Ammon's horn (tissue), 1 donor: ENCODE data around the gene GRN.
"Not testable (repeated sequence)": the region's sequence is repeated elsewhere in the genome, so short reads cannot be mapped to it uniquely, and the experiment has no call there.

Experiments used
- DNase-seq: peaks from one replicate; pipeline ENCODE4 v3.0.0-alpha.2; 2016; ENCODE audit warnings: low spot score

The GRN gene

DNA sequence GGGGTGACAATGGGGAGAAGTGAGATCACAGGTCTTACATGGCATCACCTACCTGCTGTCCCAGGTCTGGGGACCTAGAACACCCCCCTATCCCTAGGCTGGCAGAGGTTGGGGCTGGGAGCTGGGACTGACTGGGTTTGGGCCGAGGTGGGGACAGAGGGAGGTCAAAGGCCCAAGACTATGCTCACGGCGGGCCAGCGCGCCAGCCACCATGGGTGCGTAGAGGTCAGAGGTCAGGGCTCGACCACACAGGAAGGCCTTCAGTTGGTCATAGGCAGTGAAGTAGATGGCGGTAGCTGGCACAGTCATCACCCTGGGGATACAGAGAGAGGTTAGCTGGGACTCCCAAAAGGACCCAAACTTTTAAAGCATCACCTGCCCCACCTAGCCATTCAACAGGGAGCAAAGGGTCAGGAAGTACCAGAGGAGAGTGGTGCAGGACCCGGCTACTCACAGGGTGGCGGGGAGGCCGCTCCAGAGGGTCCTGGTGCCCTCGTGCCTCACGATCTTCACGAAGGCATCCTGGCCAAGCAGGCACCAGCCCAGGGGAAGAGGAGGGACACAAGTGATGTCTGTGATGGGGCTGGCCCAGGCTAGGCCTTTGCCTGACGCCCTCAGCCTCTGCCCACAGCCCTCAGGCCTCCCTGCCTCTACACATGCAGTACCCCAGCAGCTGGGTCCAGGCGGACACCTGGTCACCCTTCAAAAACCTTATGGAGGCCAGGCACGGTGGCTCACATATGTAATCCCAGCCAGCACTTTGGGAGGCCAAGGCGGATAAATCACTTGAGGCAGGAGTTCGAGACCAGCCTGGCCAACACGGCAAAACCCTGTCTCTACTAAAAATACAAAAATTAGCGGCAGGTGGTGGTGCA lies 23.6 kb upstream of the GRN start:
- DNase-seq, result no peak

DNA sequence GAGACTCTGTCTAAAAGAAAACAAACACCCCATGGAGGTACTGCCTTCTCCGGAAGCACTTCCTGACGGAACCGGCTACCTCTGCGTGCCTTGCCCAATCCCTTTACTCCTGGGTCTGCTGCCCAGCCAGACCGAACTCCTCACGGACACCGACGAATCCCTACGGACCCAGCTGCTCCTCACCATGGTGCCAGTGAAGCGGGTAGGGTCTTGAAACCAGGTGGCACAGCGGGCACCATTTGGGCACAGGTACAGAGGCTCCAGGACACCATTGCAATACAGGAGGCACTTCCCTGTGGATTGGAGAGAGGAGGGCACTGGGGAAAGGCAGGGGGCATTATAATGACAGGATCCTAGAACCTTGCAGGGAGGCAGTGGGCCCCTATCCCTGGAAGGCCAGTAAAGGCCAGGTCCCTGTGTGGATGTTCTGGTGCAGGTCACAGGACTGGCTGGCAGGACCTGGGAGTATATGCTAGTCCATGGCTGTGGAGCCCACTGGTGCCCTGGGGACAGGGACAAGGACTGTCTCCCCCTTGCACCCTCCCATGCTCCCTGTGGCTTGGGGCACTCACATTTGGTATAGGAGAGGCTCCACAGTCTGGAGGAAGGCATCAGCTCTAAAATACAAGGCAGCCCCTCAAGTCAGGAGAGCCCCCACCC lies 22.7 kb upstream of the GRN start:
- no peak for DNase-seq

DNA sequence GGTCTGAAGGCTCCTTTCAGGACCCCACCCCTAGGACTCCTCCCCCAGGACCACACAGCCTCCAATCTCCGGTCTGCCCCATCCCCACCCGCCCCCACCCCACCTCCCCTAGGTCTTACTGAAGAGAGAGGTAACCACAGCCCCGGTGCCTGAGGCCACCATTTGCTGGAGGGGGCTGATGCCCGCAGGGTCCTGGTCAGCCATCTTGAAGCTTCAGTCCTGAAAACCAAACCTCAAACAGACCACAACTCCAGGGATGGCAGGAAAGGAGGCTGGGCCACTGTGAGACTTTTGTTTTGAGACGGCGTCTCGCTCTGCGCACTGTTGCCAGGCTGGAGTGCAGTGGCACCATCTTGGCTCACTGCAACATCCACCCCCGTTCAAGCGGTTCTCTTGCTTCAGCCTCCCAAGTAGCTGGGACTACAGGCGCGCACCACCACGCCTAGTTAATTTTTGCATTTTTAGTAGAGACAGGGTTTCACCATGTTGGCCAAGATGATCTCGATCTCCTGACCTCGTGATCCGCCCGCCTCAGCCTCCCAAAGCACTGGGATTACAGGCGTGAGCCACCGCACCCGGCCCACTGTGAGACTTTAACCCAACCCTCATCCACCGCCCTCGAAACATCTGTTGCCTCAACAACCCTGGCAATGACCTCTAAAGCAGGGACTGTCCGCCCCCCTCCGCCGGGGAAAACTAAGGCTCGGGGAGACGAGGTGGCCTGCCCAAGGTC lies 21.6 kb upstream of the GRN start:
- DNase-seq, result no peak

DNA sequence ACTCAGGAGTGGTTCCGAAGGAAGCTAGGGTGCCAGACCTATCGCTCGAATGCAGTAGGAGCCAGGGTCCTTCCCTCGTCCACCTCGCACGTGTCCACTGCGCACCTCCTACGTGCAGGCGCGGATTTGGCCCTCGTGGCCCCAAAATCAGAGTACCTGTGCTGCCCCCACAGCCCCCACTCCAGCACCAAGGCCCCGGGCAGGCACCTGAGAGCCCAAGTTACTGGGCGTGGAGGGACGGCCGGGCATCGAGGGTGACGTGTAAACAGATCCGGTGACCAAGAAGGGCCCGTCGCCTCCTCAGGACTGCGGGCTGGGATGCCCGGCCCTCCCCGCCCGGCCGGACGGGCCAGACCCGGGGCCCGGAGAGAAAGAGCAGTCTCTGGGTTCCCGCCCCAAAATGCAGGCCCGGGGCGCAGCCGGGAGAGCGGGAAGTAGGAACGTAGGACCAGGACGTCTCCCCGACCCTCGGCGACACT lies 21.0 kb upstream of the GRN start:
- no peak for DNase-seq

DNA sequence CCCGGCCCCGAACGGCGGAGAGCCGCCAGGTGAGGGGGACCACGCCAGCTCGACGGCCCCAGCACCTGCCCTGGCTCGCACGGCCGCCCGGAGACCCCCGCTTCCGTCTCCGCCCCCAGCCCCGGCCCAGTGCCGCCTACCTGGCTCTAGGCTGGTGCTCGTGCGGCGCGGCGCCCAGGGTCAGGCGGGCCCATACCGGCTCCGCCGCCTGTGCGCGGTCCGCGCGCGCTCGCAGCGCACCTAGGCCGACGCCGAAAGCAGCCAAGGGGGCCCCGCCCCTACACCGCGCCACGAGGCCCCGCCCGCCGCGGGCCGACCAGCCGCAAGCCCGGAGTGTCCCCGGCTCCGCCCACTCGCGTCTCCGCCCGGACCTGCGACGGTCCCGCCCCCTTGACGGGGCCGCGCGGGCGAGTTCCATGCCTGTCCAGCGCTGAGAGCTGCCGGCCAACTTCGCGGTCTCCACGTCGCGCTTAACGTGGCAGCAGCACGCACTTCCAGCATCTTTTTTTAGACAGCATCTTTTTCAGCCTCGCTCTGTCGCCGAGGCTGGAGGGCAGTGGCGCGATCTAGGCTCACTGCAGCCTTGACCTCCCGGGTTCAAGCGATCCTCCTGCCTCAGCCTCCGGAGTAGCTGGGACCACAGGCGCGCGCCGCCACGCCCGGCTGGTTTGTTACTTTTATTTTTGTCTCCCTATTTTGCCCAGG lies 20.4 kb upstream of the GRN start, which contains the start of gene SLC25A39:
TSS of gene SLC25A39 (minus strand) at position 253 of the 705 bp plus-strand sequence. CDS start 1,261 bp downstream, outside the sequence.
- peak; percentile 94 for DNase-seq

DNA sequence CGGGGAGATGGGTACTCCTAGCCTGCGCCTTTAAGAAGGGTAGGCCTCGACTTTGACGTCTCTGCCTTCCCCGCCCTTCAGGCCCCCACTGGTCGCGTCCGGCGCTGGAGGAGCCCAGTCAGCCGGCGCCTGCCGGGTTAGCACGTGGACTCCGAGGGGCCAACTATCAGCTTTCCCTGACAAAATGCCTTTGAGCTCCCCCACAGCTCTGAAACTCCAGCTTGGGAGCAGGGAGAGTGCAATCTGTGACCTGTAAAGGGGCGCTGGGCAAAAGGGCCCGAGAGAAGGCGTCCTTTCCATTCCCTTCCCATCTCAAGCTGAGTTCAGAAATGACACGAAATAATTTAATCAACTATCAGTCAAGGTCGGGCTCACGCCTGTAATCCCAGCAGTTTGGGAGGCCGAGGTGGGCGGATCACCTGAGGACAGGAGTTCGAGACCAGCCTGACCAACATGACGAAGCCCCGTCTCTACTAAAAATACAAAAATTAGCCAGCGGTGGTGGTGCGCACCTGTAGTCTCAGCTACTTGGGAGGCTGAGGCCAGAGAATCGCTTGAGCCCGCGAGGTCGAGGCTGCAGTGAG lies 18.1 kb upstream of the GRN start:
- peak; percentile 98 for DNase-seq

DNA sequence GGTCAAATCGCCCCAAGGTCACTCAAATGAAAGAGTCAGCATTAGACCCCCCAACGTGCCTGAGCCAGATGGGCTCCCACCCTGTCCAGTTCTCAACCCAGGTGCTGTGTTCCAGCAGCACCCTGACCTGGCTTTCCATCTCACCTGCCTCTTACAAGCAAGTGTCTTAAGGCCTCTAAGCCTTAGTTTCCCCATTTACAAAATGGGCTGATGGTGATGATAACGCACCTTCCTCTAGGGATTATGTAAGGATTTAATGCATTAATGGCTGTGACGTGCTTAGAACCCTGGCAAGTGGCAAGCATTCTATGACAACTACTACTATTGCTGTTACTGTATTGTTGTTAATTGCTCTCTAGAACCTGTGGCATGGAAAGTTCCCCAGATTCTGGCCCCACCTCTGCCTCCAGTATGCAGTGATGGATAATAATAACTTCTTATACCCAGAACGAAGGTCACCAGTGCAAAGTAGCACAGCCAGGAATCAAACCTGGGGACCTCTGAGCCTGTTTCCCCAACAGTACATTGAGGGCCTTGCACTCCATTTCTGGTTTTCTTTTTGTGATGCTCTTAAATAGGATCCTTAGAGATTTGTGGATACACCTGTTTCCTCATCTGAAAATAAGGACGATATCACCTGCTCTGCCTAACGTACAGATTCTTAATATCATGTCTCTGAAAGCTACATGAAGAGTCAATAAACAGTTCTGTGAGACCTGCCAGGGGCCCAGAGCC lies 17.2 kb upstream of the GRN start:
- DNase-seq, result no peak

DNA sequence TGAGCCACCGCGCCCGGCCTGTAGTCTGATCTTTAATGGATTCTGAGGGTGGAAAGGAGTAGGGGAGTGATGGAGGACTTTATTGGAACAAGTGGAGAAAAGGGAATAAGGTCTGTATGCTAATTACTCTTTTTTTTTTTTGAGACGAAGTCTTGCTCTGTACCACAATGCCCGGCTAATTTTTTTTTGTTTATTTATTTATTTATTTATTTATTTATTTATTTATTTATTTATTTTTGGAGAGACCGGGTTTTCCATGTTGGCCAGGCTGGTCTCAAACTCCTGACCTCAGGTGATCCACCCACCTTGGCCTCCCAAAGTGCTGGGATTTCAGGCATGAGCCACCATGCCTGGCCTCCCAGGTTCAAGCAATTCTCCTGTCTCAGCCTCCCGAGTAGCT lies 15.6 kb upstream of the GRN start:
- DNase-seq, result not testable (repeated sequence)

DNA sequence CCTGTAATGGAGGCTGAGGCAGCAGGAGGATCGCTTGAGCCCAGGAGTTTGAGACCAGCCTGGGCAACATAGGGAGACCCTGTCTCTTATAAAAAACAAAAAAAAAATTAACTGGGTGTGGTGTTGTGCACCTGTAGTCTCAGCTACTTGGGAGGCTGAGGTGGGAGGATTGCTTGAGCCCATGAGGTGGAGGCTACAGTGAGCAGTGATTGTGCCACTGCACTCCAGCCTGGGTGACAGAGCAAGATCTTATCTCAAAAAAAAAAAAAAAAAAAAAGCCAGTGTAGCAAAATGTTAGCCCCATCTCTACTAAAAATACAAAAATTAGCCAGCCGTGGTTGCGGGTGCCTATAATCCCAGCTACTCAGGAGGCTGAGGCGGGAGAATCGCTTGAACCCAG lies 14.8 kb upstream of the GRN start:
- DNase-seq, result not testable (repeated sequence)

DNA sequence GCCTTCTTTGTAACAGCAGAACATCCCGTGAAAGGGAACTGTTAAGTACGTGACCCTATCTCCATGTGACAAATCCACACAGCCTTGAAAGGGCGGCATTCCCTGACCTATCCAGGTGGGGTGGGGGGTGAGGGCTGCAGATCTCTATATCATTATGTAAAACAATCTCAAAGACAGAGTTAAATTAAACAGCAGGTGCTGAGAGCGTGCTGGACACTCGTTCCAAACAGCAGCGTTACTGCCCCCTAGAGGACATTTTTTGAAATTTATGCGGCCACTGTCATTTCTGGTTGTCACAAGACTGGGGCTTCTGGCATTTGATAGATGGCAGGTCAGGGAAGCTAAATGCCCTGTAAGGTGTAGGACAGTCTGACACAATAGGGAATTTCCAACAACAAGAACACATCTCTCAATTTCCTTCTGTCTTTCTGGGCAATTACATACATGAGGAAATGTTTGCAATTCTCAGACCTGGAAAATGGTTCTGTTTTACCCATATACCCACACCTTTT lies 13.8 kb upstream of the GRN start:
- peak; percentile 72 for DNase-seq

DNA sequence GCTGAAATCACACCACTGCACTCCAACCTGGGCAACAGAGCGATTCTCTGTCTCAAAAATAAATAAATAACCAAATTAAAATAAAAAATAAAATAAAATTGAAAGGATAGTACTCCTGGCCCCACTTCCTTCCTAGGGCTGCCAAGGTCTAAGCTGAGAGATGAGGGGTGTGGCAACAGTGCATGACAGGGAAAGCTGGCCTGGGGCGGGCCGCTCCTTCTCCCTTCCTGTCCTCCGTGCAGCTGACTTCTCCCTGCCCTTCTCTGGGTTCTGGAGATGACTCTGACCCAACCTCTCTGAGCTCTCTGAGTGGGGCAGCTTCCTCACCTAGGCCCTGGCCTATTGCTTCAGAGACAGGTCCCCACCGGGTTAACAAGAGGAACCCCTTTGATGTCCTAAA lies 11.7 kb upstream of the GRN start:
- DNase-seq, result no peak

DNA sequence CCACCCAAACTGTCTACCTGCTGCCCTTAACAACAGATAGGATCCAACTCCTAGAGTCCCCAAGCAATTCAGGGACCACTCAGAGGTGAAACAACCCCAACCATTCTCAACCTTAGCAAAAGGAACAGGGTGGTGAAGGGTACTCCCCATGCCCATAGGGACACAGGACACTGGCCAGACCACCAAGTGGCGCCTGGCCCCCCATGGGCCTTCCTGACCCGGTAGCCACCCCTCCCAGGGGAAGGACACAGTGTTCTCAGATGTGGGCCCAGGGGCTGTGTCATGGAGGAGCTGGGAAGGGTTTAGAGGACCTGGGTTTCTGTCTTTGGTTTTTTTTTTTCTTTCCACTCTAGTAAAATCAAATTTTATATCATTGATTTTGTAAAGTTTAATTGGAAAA lies 10.8 kb upstream of the GRN start:
- no peak for DNase-seq

DNA sequence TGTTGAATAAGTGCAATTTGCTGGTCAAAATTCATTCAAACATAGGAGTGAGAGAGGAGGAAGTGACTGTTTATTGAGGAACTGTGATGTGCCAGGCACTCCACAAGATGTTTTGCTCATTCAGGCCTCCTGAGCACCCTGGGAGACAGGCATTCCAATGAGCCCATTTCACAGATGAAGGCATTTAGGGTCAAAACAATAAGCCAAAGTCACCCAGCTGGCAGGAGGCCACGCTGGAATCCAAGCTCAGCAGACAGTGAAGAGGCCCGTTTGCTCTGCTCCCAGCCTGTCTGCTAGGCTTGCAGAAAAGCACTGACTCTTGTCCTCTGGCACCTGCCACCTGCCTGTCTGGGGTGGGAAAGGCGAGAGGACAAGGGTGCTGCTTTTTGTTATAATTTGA lies 10.4 kb upstream of the GRN start:
- DNase-seq, result no peak

DNA sequence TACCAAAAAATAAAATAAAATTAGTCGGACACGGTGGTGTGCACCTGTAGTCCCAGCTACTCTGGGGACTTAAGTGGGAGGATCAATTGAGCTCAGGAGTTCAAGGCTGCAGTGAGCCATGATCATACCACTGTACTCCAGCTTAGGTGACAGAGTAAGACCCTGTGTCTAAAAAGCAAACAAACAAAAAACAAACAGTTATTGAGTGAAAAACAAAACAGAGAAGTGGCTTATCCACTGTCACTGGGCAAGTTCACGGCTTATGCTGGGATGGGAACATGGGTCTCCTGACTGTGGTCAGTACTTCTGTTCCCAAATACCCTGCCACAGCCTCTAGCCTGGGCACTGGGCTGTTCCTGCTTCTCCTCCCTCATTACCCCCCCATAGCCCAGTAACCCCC lies 9.5 kb upstream of the GRN start:
- DNase-seq, result no peak

DNA sequence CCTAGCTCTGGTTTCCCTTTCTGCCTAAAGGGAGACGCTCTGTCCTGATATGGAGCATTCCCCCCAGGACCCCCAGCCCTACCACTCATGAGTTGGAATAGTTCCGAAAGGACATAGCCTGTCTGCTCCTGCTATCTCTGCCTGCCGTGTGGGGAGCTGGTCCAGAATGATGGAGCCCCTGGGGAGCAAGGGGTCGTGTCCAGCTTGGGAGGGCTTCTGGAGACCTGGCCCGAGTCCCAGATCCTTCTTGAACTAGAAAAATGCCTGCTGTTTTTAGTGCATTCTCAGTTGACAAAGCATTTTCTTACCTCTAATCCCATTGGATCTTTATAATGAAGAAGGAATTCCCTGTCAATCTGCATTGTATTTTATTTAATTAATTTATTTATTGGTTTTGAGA lies 9.1 kb upstream of the GRN start:
- no peak for DNase-seq

DNA sequence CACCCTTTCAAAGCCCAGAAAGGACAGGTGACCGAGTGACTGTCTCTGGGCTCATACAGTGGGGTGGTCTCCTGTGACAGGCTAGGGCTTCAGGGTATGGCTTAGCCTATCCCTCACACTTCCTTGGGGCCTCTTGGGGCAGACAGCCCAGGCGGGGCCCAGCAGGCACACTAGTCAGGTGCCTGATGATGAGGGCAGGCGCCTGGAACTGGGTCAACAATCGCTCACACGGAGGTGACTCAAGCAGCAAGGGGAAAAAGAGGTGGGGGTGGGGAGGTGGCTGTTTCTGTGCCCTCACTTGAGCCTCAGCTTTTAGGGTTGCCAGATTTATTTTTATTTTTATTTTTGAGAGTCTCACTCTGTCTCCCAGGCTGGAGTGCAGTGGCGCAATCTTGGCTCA lies 6.4 kb upstream of the GRN start:
- no peak for DNase-seq

DNA sequence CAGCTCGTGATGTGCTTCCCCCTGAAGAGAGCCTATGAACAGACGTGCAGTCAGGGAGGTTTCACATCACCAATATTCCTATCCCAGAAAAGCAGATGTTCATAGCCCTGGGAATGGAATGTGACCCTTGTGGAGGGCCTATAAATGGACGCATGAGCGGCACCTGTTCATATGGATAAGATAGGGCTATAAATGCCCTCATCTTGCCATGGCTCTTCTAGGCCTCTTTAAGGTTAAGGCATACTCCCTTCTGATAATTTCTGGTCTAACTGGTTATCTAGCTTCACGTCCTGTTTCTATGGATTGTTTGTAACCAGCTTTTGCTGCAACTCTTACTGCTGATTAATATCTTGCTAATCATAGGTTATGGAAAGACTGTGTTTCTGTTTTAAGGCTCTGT lies 4.5 kb upstream of the GRN start:
- DNase-seq, result not testable (repeated sequence)

DNA sequence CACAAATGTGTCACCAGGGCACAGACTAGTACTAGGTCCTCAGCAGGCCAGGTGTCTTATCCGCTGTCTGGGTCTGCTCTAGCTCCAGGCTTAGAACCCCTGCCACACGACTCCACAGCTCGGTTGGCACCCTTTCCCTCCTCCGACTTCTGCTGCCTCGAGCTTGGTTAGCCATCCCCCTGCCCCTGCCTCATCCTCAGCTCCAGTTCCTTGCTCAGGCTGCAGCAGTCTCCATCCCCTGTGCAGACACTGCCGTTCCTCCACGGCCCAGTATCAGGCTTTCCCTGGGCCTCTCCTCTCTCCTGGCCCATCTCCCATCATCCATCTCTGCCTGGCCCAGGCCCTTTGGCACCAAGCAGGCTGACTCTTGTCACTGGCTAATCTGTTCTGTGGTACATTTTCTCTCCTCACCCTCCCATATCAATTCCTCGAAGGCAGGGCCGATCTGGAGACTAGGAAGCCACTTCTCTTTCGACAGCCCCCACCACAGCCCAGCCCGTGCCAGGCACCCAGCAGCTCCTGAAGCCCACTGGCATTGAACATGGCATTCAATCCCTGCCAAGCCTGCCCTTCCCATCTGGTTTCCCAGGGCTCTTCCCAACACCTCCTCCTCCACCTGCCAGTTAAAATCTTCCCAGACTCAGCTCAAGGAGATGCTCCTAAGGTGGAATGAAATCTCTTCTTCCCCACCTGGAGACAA lies 1.4 kb upstream of the GRN start:
- no peak for DNase-seq

DNA sequence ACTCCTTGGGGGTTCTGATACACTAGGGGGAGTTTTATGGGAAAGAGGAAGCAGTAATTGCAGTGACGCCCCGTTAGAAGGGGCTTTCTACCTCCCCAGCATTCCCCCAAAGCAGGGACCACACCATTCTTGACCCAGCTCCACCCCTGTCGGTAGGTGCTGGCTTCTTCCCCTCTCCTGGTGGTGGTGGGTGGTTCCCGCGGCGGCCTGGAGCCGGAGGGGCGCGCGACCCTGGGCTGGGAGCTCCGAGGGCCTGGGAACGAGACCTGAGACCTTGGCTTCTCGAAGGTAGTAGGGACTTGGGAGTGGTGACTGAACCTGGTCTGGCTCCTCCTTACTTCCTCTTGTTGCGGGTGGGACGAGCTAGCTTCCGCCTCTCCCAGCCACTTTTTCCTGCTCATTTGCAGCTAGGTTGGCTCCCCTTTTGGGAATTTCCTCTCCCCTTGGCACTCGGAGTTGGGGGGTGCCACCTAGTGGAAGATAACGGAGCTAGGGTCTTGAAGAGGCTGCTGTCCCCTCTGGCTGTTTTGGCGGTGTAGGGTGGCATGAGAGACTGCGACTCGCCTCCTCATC lies 438 bp downstream of the GRN start:
- DNase-seq, result peak; percentile 88
